ENCODE measurements around the gene LFNG. TPM values are rescaled to one million over a fixed set of nuclear protein-coding genes. Genes with fewer than 3 reads are reported as not detected.
"Not testable (repeated sequence)": the region's sequence is repeated elsewhere in the genome, so short reads cannot be mapped to it uniquely, and the experiment has no call there.

LFNG gene
- total RNA-seq, 1 donor from 2014 or later: 83.5 TPM

- H3K4me1 Mint-ChIP-seq (ENCODE audit: unreplicated experiment): peaks cover 10% of the 10 kb centered on the region
- not testable (repeated sequence) for H3K9me3 Mint-ChIP-seq (ENCODE audit: unreplicated experiment); H3K27me3 Mint-ChIP-seq (ENCODE audit: unreplicated experiment); H3K4me3 Mint-ChIP-seq (ENCODE audit: unreplicated experiment); H3K36me3 Mint-ChIP-seq (ENCODE audit: low read depth, unreplicated experiment); DNase-seq (ENCODE audit: low spot score)
- peak overlapping the region; percentile 36 for H3K27ac Mint-ChIP-seq (ENCODE audit: unreplicated experiment)
Measured at GRCh38 chr7:2532199-2532772, 12.7 kb downstream of the LFNG start.

GRCh38 chr7:2532816-2533215, 13.2 kb downstream of the LFNG start:
- not testable (repeated sequence) for H3K9me3 Mint-ChIP-seq (ENCODE audit: unreplicated experiment); H3K36me3 Mint-ChIP-seq (ENCODE audit: low read depth, unreplicated experiment); H3K27ac Mint-ChIP-seq (ENCODE audit: unreplicated experiment); H3K4me3 Mint-ChIP-seq (ENCODE audit: unreplicated experiment); DNase-seq (ENCODE audit: low spot score)
- peaks cover 13% of the 10 kb centered on the region for H3K27me3 Mint-ChIP-seq (ENCODE audit: unreplicated experiment)
- peaks cover 10% of the 10 kb centered on the region for H3K4me1 Mint-ChIP-seq (ENCODE audit: unreplicated experiment)

- not testable (repeated sequence) for H3K4me3 Mint-ChIP-seq (ENCODE audit: unreplicated experiment); H3K4me1 Mint-ChIP-seq (ENCODE audit: unreplicated experiment); DNase-seq (ENCODE audit: low spot score); H3K36me3 Mint-ChIP-seq (ENCODE audit: low read depth, unreplicated experiment); H3K27ac Mint-ChIP-seq (ENCODE audit: unreplicated experiment); H3K9me3 Mint-ChIP-seq (ENCODE audit: unreplicated experiment)
- peaks cover 12% of the 10 kb centered on the region for H3K27me3 Mint-ChIP-seq (ENCODE audit: unreplicated experiment)
Measured at GRCh38 chr7:2533566-2533965, 14.0 kb downstream of the LFNG start.

- not testable (repeated sequence) for H3K4me1 Mint-ChIP-seq (ENCODE audit: unreplicated experiment); H3K36me3 Mint-ChIP-seq (ENCODE audit: low read depth, unreplicated experiment); H3K4me3 Mint-ChIP-seq (ENCODE audit: unreplicated experiment); DNase-seq (ENCODE audit: low spot score); H3K27ac Mint-ChIP-seq (ENCODE audit: unreplicated experiment); H3K9me3 Mint-ChIP-seq (ENCODE audit: unreplicated experiment)
- H3K27me3 Mint-ChIP-seq (ENCODE audit: unreplicated experiment): peaks cover 18% of the 10 kb centered on the region
Measured at GRCh38 chr7:2534214-2534613, 14.6 kb downstream of the LFNG start.

GRCh38 chr7:2535872-2536627, 16.5 kb downstream of the LFNG start:
- DNase-seq (ENCODE audit: low spot score); H3K36me3 Mint-ChIP-seq (ENCODE audit: low read depth, unreplicated experiment); H3K27ac Mint-ChIP-seq (ENCODE audit: unreplicated experiment); H3K4me1 Mint-ChIP-seq (ENCODE audit: unreplicated experiment); H3K9me3 Mint-ChIP-seq (ENCODE audit: unreplicated experiment); H3K4me3 Mint-ChIP-seq (ENCODE audit: unreplicated experiment): not testable (repeated sequence)
- H3K27me3 Mint-ChIP-seq (ENCODE audit: unreplicated experiment): peaks cover 29% of the 10 kb centered on the region

- no peaks in the 10 kb centered on the region for H3K9me3 Mint-ChIP-seq (ENCODE audit: unreplicated experiment)
- DNase-seq (ENCODE audit: low spot score): no peak
Measured at GRCh38 chr7:2537981-2538851, 18.6 kb downstream of the LFNG start.

More at GRCh38 chr7:2537981-2538851, 18.6 kb downstream of the LFNG start:
- Mint-ChIP-seq H3K4me1 (ENCODE audit: unreplicated experiment) (no peaks in the 10 kb centered on the region), H3K27ac (ENCODE audit: unreplicated experiment) (no peak overlapping the region), H3K27me3 (ENCODE audit: unreplicated experiment) (peaks cover 29% of the 10 kb centered on the region), H3K36me3 (ENCODE audit: low read depth, unreplicated experiment) (peaks cover 6% of the 10 kb centered on the region), H3K4me3 (ENCODE audit: unreplicated experiment) (no peak overlapping the region)
- no peak for TF ChIP-seq CTCF (IDR thresholded peaks at IDR 0.05; ENCODE audit: unreplicated experiment)

All from endothelial cell (in vitro differentiated cells).